ENCODE measurements around the gene CXCL12. TPM values are rescaled to one million over a fixed set of nuclear protein-coding genes. Genes with fewer than 3 reads are reported as not detected.

The CXCL12 gene
- total RNA-seq, 1 donor from 2014 or later, result 50.3 TPM

DNA sequence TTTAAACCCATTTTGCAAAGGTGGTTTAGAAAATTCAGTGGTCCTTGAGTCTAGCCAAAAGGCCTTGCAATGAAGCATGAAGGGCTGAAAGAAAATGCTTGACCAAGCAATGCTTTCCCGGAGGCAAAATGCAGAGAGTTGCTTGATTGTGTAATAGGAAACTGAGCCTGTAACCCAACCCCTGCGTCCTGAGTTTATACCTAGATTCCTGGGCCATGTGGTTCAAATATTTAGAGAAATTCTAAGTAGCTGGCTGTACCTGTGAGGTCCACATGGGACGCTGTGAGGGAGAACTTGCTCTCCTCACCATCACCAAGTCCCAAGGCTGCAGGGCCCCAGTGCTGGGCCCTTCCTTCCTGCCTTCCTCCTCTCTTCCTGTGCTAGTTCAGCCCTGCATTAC, 45.7 kb downstream of the CXCL12 start:
- no peak for ATAC-seq
- DNase-seq (ENCODE audit: low spot score), result peak; percentile 0

DNA sequence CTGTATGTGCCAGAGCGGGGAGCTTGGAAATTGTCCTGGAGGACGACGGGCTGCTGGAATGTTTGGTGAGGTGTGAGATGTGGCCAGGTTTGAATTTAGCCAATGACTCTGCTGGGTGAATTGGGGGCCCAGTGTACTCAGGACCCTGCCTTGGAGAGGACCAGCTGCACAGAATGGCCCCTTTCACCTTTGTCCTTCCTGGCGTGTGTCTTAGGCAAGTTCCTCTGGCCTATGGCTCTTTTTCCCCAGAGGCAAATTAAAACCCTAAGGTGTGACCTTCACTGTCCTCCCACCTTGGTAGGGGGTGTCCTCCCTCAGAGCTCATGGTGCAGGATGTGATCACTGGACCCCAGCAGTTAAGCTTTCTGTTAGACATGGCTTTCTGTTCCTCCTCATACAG, 47.8 kb downstream of the CXCL12 start:
- DNase-seq (ENCODE audit: low spot score) (peak; percentile 21), ATAC-seq (no peak)

DNA sequence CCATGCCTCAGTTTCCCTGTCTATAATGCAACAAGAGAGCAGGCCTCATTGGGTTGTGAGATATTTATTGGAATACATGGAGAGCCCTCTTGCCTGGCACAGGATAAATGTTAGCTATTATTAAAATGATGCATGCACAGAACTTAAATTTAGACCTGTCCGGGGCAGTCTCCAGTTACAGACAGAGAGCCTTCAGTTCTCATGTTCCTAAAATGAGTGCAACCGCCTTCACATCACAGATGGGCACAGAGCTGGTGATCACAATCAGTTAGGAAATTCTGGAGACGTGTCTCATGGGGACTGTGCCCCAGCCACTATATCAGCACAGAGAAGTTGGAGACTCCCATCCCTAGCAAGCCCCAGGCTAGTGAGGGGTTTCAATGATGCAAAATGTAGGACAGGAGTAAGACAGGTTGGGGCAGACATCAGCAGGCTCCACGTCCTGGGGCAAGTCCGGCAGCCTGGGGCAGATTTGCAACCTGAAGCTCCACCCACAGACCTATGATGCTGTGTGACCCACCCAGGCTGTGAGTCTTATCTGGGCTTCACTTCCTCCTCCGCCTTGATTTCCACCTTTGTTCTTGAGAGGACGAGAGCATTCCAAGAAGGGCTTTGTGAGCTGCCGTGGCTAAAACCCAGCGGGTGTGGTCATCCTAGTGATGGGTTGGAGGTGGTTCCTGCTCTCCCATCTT, 49.4 kb downstream of the CXCL12 start:
- ATAC-seq, result no peak
- DNase-seq (ENCODE audit: low spot score), result no peak

DNA sequence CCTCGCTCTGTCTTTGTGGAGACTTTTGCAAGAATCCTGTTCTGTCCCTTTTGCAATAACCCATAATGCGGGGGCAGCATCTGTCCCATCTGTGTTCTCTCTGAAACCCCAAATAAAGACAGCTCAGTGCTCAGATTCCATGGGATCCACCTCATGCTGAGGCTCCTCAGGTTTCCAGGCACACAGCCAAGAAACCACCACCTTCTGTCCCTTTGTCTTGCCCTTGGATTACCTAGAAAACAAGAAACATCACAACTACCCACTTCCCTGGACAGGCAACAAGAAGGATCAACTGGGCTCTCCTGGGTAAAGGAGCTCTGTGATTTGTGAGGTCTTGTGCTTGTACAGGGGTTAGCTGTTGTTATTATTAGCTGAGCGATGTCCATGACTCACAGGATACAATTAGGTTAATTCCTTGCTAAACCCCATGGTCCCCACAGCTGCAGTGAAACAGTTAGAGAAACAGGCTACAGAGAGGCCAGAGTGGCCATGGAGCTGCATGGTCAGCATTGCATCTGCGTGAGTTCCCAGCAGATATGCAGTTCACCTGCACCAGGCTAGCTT, 50.2 kb downstream of the CXCL12 start:
- ATAC-seq (no peak), DNase-seq (ENCODE audit: low spot score) (no peak)

DNA sequence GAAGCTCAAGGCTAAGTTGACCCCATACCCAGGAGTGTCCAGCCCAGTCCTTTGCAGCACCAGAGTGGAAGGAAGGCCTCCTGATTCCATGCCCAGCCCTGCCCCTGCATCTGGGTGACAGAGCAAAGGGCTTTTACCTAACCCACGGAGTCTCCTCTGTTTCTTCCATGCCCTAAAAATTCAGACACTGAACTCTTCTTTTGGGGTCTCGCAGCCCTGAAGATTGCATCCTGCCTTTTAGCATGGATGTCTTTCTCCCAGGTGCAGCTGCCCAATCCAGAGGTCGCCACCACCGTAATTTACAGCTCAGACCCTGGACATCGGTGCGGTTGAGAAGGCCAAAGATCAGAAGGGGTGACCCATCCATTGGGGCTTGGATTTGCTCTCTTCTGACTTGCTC, 50.8 kb downstream of the CXCL12 start:
- ATAC-seq (no peak), DNase-seq (ENCODE audit: low spot score) (no peak)

DNA sequence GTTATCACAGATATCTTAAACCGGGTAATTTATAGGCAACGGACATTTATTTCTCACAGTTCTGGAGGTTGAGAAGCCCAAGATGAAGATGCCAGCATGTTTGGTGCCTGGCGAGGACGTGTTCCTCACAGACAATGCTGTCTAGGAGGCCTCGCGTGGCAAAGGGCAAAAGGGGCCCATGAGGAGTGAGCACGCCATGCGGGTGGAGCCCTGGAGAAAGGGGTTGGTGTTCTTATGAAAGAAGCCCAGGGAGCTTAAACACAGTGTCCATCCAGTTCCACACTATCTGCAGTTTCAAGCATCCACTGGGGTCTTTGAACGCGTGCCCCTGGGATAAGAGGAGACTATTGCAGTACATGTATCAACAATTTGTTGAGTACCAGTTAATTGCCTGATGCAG, 51.4 kb downstream of the CXCL12 start:
- DNase-seq (ENCODE audit: low spot score), result no peak
- ATAC-seq, result no peak

DNA sequence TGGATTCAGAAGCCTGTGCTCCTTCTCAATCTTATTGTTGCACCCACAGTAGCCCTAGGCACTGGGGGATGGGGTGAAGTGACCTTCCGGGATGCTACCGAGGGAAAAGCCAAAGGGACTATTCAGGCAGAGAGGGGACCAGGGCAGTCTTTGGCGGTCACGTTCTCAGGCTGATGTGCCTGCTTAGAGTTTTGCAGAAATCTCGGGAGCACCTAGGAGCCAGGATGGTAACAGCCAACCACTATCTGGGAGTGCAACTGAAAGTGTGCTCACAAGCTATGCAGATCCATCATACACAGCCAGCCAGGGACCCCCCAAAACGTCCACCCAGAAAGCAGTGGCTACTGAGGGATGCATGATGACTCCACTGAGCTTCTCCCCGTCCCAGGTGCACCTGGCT, 52.4 kb downstream of the CXCL12 start:
- DNase-seq (ENCODE audit: low spot score) (no peak), ATAC-seq (no peak)

DNA sequence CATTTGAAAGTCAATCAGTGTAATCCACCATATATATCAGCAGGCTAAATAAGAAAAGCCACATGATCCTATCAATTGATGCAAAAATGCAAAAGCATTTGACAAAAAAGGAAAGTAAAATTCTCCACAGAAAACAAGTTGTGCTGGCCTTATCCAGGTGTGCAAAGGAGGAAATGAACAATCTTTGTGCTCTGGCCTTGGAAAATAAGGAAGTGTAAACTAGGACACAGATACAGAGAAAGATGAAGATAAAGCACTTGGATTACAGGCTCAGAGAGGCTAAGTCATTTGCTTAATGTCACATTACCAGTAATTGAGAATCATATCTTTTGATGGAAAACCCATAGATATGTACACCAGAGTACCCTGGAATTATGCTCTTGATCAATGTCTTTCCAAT, 54.5 kb downstream of the CXCL12 start:
- no peak for ATAC-seq

DNA sequence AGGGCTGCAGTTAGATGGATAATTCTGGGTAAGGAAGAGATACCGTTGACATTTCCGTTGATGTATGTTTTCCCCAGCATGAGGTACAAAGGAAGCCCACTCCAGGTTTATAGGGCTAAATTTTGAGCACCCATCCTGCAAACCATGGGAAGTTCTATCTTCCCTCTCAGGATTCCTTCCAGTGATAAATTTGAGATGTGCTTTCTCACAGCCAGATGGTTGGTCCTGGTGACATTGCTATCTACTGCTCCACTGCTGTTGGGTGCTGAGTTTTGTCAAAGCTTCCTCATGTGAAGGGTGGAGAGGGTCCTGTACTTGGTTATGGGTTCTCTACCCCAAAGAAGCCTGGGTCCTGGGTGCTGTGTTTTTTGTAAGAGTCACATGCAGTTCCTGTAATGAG, 57.4 kb downstream of the CXCL12 start:
- no peak for ATAC-seq
- DNase-seq (ENCODE audit: low spot score), result no peak

More for the DNA sequence above, 54.5 kb downstream of the CXCL12 start:
- no peak for DNase-seq (ENCODE audit: low spot score)

Measured in left lobe of liver (tissue), 2 donors.